Keratinocyte (primary cell): Measurements from ENCODE around the gene BRIP1. TPM values are rescaled to one million over a fixed set of nuclear protein-coding genes. Genes with fewer than 3 reads are reported as not detected.

ENCODE experiments used
- DNase-seq: peaks from one replicate; pipeline ENCODE4 v3.0.0-alpha.2; 2011; ENCODE audit warnings: low read depth, missing footprints, low spot score
- FAIRE-seq: peaks from 2 replicates; lab custom pipeline; 2011; peaks lifted over from hg19 to GRCh38; lab: Jason Lieb, UNC
- H2AFZ ChIP-seq: 2 replicates; pipeline ENCODE4 v1.6.0; 2012; ENCODE audit warnings: low read length, control low read depth, inconsistent platforms; ENCODE audit not compliant: control insufficient read depth
- H3K27ac ChIP-seq: 2 replicates; pipeline ENCODE4 v1.5.1; 2011; ENCODE audit warnings: low read length; ENCODE audit not compliant: control insufficient read depth, insufficient read depth
- H3K27me3 ChIP-seq: 3 replicates; pipeline ENCODE4 v1.6.0; 2011; ENCODE audit warnings: low read length; ENCODE audit not compliant: control insufficient read depth, insufficient read depth; ENCODE audit errors: extremely low read depth
- H3K36me3 ChIP-seq, 2 experiments: 2 replicates in 1 of 2; 3 replicates in 1 of 2; pipeline ENCODE4 v1.5.1; 2011; ENCODE audit warnings: low read length in 2 of 2, mild to moderate bottlenecking in 1 of 2; ENCODE audit not compliant: control insufficient read depth in 2 of 2, insufficient read depth in 2 of 2; ENCODE audit errors: extremely low read depth in 1 of 2
- H3K4me1 ChIP-seq: 3 replicates; pipeline ENCODE4 v1.5.1; 2011; ENCODE audit warnings: low read length; ENCODE audit not compliant: control insufficient read depth, insufficient read depth; ENCODE audit errors: extremely low read depth
- H3K4me2 ChIP-seq: 3 replicates; pipeline ENCODE4 v1.6.0; 2011; ENCODE audit warnings: low read depth, low read length; ENCODE audit not compliant: control insufficient read depth, insufficient read depth; ENCODE audit errors: extremely low read depth
- H3K4me3 ChIP-seq, 3 experiments: fragments of 200-600 bp in 1 of 3; sonication (generic) in 1 of 3; 2 replicates in 2 of 3; 3 replicates in 1 of 3; pipeline ENCODE4 v1.5.1; 2011 to 2016; ENCODE audit warnings: low read length in 3 of 3, mild to moderate bottlenecking in 3 of 3, control low read depth in 2 of 3, inconsistent platforms in 1 of 3, low read depth in 1 of 3, mixed read lengths in 1 of 3, mixed run types in 1 of 3, moderate library complexity in 1 of 3; ENCODE audit not compliant: control insufficient read depth in 2 of 3, insufficient read depth in 2 of 3; ENCODE audit errors: extremely low read depth in 1 of 3
- H3K79me2 ChIP-seq: 2 replicates; pipeline ENCODE4 v1.6.0; 2012; ENCODE audit warnings: low read length; ENCODE audit not compliant: control insufficient read depth, insufficient read depth
- H3K9ac ChIP-seq: 3 replicates; pipeline ENCODE4 v1.6.0; 2011; ENCODE audit warnings: low read length; ENCODE audit not compliant: control insufficient read depth, insufficient read depth; ENCODE audit errors: extremely low read depth
- H3K9me1 ChIP-seq: 3 replicates; pipeline ENCODE4 v1.6.0; 2011; ENCODE audit warnings: low read length; ENCODE audit not compliant: control insufficient read depth, insufficient read depth; ENCODE audit errors: extremely low read depth
- H3K9me3 ChIP-seq: 2 replicates; pipeline ENCODE4 v1.5.1; 2012; ENCODE audit warnings: low read depth, low read length; ENCODE audit not compliant: control insufficient read depth
- H4K20me1 ChIP-seq: 3 replicates; pipeline ENCODE4 v1.6.0; 2011; ENCODE audit warnings: low read length; ENCODE audit not compliant: control insufficient read depth, insufficient read depth; ENCODE audit errors: extremely low read depth
- CTCF ChIP-seq, 3 experiments: IDR thresholded peaks in 1 of 3; conservative IDR thresholded peaks in 1 of 3; optimal IDR thresholded peaks in 1 of 3; 2 replicates in 2 of 3; 3 replicates in 1 of 3; pipeline versions ENCODE3 to v1.5.1; 2011; ENCODE audit warnings: low read length in 3 of 3, mild to moderate bottlenecking in 3 of 3, moderate library complexity in 2 of 3, control low read depth in 1 of 3, inconsistent platforms in 1 of 3; ENCODE audit not compliant: insufficient read depth in 2 of 3; ENCODE audit errors: extremely low read depth in 1 of 3
- EZH2 ChIP-seq: IDR thresholded peaks from one replicate; pipeline ENCODE4 v1.6.1; 2012; ENCODE audit warnings: inconsistent platforms, mild to moderate bottlenecking, low read length, moderate library complexity
- dilution Hi-C: fragments of 300-500 bp; cut with MboI; formaldehyde crosslinking; loops from one replicate; pipeline ENCODE4 v1.7.0; 2020; ENCODE audit warnings: low sequenced_read_pairs; ENCODE audit not compliant: extremely low pct_ligation_motif_present
- polyA plus RNA-seq, 5 experiments: library from polyadenylated mRNA; depleted of rRNA in 3 of 5; stranded (reverse) in 3 of 5; stranded (forward) in 1 of 5; unstranded in 1 of 5; fragments of >200 nt; gene quantifications; 1 replicate in 1 of 5; 2 replicates in 3 of 5; 3 replicates in 1 of 5; pipeline versions ENCODE4 v1.2.1 to v1.2.3, GENCODE V29; 2011 to 2012; ENCODE audit warnings: missing spikeins in 2 of 5, low read depth in 1 of 5, low replicate concordance in 1 of 5

BRIP1 gene
- polyA plus RNA-seq, 1 donor (not counting 4 experiments of a cell fraction or from before 2014, with no cell fraction given): 4.0 TPM

- H3K27ac ChIP-seq: no peak overlapping the region
- H3K4me1 ChIP-seq: no peaks in the 10 kb centered on the region
- no peak overlapping the region for H3K4me2 ChIP-seq
- dilution Hi-C loops: no loop called here
- TF ChIP-seq EZH2 (no peak), CTCF (optimal IDR thresholded peaks at IDR 0.05 in 1 of 3, IDR thresholded peaks at IDR 0.05 in 1 of 3, conservative IDR thresholded peaks at IDR 0.05 in 1 of 3; ENCODE audit: extremely low read depth in 1 of 3, insufficient read depth in 2 of 3, low read length in 3 of 3) (no peak)
- FAIRE-seq (no peak), DNase-seq (no peak)
- H3K9me3 ChIP-seq: no peaks in the 10 kb centered on the region
- no peaks in the 10 kb centered on the region for H3K9me1 ChIP-seq
- H3K36me3 ChIP-seq: no peaks in the 10 kb centered on the region
- no peaks in the 10 kb centered on the region for H3K27me3 ChIP-seq
- no peaks in the 10 kb centered on the region for H3K79me2 ChIP-seq
- no peak overlapping the region for H3K4me3 ChIP-seq
- no peaks in the 10 kb centered on the region for H4K20me1 ChIP-seq
- H2AFZ ChIP-seq: no peak overlapping the region
- H3K9ac ChIP-seq: no peak overlapping the region
Observed at GRCh38 chr17:61789872-61790271, 73.5 kb downstream of the BRIP1 start.

- dilution Hi-C loops: no loop called here
Observed at GRCh38 chr17:61786088-61786487, 77.2 kb downstream of the BRIP1 start.

More at GRCh38 chr17:61786088-61786487, 77.2 kb downstream of the BRIP1 start:
- no peak overlapping the region for H2AFZ ChIP-seq
- no peaks in the 10 kb centered on the region for H3K27me3 ChIP-seq
- no peak overlapping the region for H3K4me2 ChIP-seq
- FAIRE-seq: no peak
- no peaks in the 10 kb centered on the region for H3K79me2 ChIP-seq
- no peaks in the 10 kb centered on the region for H3K9me3 ChIP-seq
- H3K9ac ChIP-seq: no peak overlapping the region
- no peak for DNase-seq
- no peak overlapping the region for H3K27ac ChIP-seq
- no peak overlapping the region for H3K4me3 ChIP-seq
- H3K36me3 ChIP-seq: no peaks in the 10 kb centered on the region
- H4K20me1 ChIP-seq: no peaks in the 10 kb centered on the region
- no peaks in the 10 kb centered on the region for H3K9me1 ChIP-seq
- no peaks in the 10 kb centered on the region for H3K4me1 ChIP-seq
- no peak for TF ChIP-seq CTCF (optimal IDR thresholded peaks at IDR 0.05 in 1 of 3, IDR thresholded peaks at IDR 0.05 in 1 of 3, conservative IDR thresholded peaks at IDR 0.05 in 1 of 3; ENCODE audit: extremely low read depth in 1 of 3, insufficient read depth in 2 of 3, low read length in 3 of 3)
- no peak for TF ChIP-seq EZH2
